Naive thymus-derived CD4-positive, alpha-beta T cell (primary cell): ENCODE data around the gene ATP2A1. TPM values are rescaled to one million over a fixed set of nuclear protein-coding genes. Genes with fewer than 3 reads are reported as not detected.
"Not testable (repeated sequence)": the region's sequence is repeated elsewhere in the genome, so short reads cannot be mapped to it uniquely, and the experiment has no call there.

ENCODE experiments used
- ATAC-seq: fragments of 150-1000 bp; cut with Tn5 transposase; 2 replicates; pipeline ENCODE4 v1.10.0; 2021; ENCODE audit warnings: mild to moderate bottlenecking, moderate library complexity
- CTCF ChIA-PET: fragments of 350-600 bp; sonication (Branson Sonifier 250); formaldehyde crosslinking; loops from one replicate; lab custom pipeline; 2021; ENCODE audit warnings: antibody characterized with exemption; lab: Charles Lee
- POLR2A ChIA-PET: fragments of 350-600 bp; sonication (Branson Sonifier 250); formaldehyde crosslinking; loops from one replicate; lab custom pipeline; 2021; ENCODE audit warnings: antibody characterized with exemption, inconsistent platforms; lab: Charles Lee
- DNase-seq, 9 donors: peaks; one replicate each; pipeline versions ENCODE4 v3.0.0 to v3.0.0-alpha.2; 2020 to 2022; ENCODE audit warnings: mixed read lengths in 1 of 9
- H3K27ac ChIP-seq: one replicate; pipeline ENCODE4 v1.7.0; 2013; ENCODE audit warnings: mild to moderate bottlenecking, low read depth, low read length, moderate library complexity
- H3K27me3 ChIP-seq, 2 donors: one replicate each; pipeline ENCODE4 v1.7.0; 2013; ENCODE audit warnings: low read length in 2 of 2, mild to moderate bottlenecking in 2 of 2, moderate library complexity in 2 of 2; ENCODE audit not compliant: control insufficient read depth in 2 of 2, insufficient read depth in 2 of 2
- H3K36me3 ChIP-seq, 3 experiments: 1 replicate in 2 of 3; 2 replicates in 1 of 3; pipeline ENCODE4 v1.7.0; 2013; ENCODE audit warnings: low read length in 3 of 3, mild to moderate bottlenecking in 3 of 3, moderate library complexity in 1 of 3; ENCODE audit not compliant: insufficient read depth in 3 of 3, control insufficient read depth in 2 of 3
- H3K4me1 ChIP-seq, 2 donors: one replicate each; pipeline ENCODE4 v1.7.0; 2013; ENCODE audit warnings: low read length in 2 of 2, mild to moderate bottlenecking in 2 of 2, moderate library complexity in 1 of 2; ENCODE audit not compliant: control insufficient read depth in 2 of 2, insufficient read depth in 2 of 2
- H3K4me3 ChIP-seq: 2 replicates; pipeline ENCODE4 v1.7.0; 2013; ENCODE audit warnings: mild to moderate bottlenecking, low read length
- H3K9me3 ChIP-seq, 3 experiments: 1 replicate in 2 of 3; 2 replicates in 1 of 3; pipeline ENCODE4 v1.7.0; 2013; ENCODE audit warnings: low read length in 3 of 3; ENCODE audit not compliant: control insufficient read depth in 2 of 3
- H3K27ac Mint-ChIP-seq, 9 donors: one replicate each; pipeline ENCODE4 v1.8.0; 2020 to 2022; ENCODE audit warnings: mixed read lengths in 9 of 9, mild to moderate bottlenecking in 8 of 9, moderate library complexity in 5 of 9, inconsistent platforms in 2 of 9
- H3K27me3 Mint-ChIP-seq, 5 donors: one replicate each; pipeline ENCODE4 v1.8.0; 2021 to 2022; ENCODE audit warnings: mixed read lengths in 5 of 5, mild to moderate bottlenecking in 1 of 5
- H3K36me3 Mint-ChIP-seq, 5 donors: one replicate each; pipeline ENCODE4 v1.8.0; 2020 to 2022; ENCODE audit warnings: mixed read lengths in 5 of 5, mild to moderate bottlenecking in 3 of 5, inconsistent platforms in 1 of 5
- H3K4me1 Mint-ChIP-seq, 7 donors: one replicate each; pipeline ENCODE4 v1.8.0; 2020 to 2022; ENCODE audit warnings: mixed read lengths in 7 of 7, mild to moderate bottlenecking in 3 of 7, inconsistent platforms in 1 of 7
- H3K4me3 Mint-ChIP-seq, 10 donors: one replicate each; pipeline ENCODE4 v1.8.0; 2020 to 2022; ENCODE audit warnings: mild to moderate bottlenecking in 10 of 10, mixed read lengths in 10 of 10, moderate library complexity in 6 of 10, inconsistent platforms in 2 of 10
- H3K9me3 Mint-ChIP-seq, 11 donors: one replicate each; pipeline ENCODE4 v1.8.0; 2020 to 2022; ENCODE audit warnings: mixed read lengths in 11 of 11, mild to moderate bottlenecking in 4 of 11, inconsistent platforms in 1 of 11, moderate library complexity in 1 of 11
- intact Hi-C, 2 donors: fragments of 100-400 bp; cut with micrococcal nuclease; formaldehyde crosslinking; loops; one replicate each; pipeline ENCODE4 v1.15.1; 2023
- polyA plus RNA-seq, 2 donors: library from polyadenylated mRNA; unstranded; fragments of 300-500 nt; fragmentation: Illumina TruSeq; gene quantifications; one replicate each; pipeline ENCODE4 v1.2.3, GENCODE V29; 2021
- total RNA-seq, 6 experiments: library from RNA in 5 of 6; stranded (reverse) in 5 of 6; gene quantifications; 1 replicate in 5 of 6; 2 replicates in 1 of 6; pipeline ENCODE4 v1.2.3 and lab custom pipeline; 2021 to 2026

The ATP2A1 gene
- total and polyA plus RNA-seq, 7 experiments from 2014 or later, result 0.32 to 1.6 (median 0.89) TPM; not detected in 2

- H3K36me3 Mint-ChIP-seq, H3K36me3 ChIP-seq, H3K27ac Mint-ChIP-seq, H3K9me3 Mint-ChIP-seq, H3K27ac ChIP-seq, H3K27me3 Mint-ChIP-seq, POLR2A ChIA-PET, intact Hi-C loops, H3K4me3 Mint-ChIP-seq, ATAC-seq, H3K4me1 ChIP-seq, H3K4me3 ChIP-seq, H3K4me1 Mint-ChIP-seq, H3K9me3 ChIP-seq, DNase-seq, H3K27me3 ChIP-seq: not testable (repeated sequence)
- CTCF ChIA-PET, result interaction anchor here (1.8 kb wide), 1 partner anchor 55 kb away, joined by 4 read pairs; no protein-coding TSS in a partner anchor
Observed at GRCh38 chr16:28890355-28890754, 12.1 kb downstream of the ATP2A1 start.

DNA sequence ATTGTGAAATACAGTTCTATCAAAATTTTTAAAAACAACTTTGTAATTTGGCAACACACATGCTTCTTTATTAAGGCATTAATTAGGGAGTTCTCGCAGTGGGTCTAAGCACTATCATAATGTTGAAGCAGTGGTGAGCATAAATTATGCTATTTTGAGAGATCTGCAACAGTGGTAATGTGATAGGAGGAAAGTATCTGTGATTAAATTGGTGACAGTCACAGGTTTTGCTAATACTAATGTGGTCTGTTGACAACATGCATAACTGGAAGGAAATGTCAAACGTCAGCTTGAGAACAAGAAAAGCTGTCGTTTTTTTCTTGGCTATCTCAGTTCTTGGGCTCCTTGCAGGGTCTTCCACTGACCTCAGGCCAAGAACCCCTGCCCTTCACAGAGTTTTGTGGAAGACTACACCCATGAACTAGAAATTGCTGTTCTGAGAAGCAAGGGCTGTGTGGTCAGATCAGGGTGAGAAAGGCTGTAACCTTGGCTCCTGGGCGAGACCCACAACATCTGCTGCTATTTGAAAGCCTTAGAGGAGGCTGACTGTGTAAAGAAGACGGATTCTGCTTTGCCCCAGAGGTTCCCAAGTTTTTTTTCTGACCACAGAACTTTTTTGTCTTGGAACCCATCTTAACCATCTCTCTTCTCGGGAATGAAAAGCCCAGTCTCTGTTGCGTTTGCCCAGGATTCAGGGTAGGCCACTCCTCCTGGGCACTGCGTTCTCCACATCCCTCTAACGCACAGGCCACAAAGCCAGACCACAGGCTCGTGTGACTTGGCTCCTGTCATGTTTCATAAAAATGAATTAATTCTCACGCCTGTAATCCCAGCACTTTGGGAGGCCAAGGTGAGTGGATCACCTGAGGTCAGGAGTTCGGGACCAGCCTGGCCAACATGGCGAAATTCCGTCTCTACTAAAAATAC is 13.9 kb downstream of the ATP2A1 start:
- peaks cover 0 to 3% (median 0%) of the 10 kb centered on the region in 7 donors for H3K4me1 Mint-ChIP-seq
- Histone ChIP-seq H3K27me3 (no peaks in the 10 kb centered on the region), H3K9me3 (no peaks in the 10 kb centered on the region), H3K4me3 (no peak overlapping the region), H3K36me3 (no peaks in the 10 kb centered on the region), H3K27ac (no peak overlapping the region), H3K4me1 (no peaks in the 10 kb centered on the region)
- no peaks in the 10 kb centered on the region for H3K27me3 Mint-ChIP-seq
- CTCF ChIA-PET, result no interaction called here
- H3K36me3 Mint-ChIP-seq, result no peaks in the 10 kb centered on the region
- peak overlapping the region in 1 of 9 donors; percentile 17 for H3K27ac Mint-ChIP-seq
- H3K9me3 Mint-ChIP-seq, result no peaks in the 10 kb centered on the region
- H3K4me3 Mint-ChIP-seq, result peak overlapping the region in 1 of 10 donors; percentile 29
- POLR2A ChIA-PET, result no interaction called here
- no peak for DNase-seq
- no peak for ATAC-seq
- intact Hi-C loops, result no loop called here

DNA sequence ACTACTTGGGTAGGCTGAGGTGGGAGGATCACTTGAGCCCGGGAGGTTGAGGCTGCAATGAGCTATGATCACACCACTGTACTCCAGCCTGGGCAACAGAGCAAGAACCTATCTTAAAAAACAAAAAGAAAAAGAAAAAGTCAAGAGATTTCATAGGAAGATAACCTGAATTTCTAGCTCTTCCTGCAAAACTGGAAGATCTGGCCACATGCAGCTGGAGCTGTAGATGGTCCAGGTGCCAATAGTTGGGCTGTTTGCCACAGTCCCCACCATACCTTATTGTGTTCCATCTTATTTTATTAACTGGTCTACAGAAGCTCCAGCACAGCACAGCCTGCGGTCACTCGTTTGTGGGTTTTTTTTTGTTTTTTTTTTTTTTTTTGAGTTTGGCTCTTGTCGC is 15.0 kb downstream of the ATP2A1 start:
- H3K27ac ChIP-seq, result no peak overlapping the region
- peaks cover 0 to 5% (median 0%) of the 10 kb centered on the region in 5 donors for H3K36me3 Mint-ChIP-seq

DNA sequence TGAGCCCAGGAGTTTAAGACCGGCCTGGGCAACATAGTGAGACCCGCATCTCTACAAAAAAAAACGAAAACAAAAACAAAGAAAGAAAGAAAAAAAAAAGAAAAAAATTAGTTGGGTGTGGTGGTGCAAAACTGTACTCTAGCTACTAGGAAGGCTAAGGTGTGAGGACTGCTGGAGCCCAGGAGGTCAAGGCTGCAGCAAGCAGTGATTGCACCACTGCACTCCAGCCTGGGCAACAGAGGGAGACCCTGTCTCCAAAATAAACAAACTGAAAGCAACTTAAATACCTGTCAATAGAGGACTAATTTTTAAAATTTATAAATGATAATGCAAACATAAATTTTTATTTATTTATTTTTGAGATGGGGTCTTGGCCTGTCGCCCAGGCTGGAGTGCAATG is 17.3 kb downstream of the ATP2A1 start:
- intact Hi-C loops, result no loop called here
- no peak overlapping the region for H3K27ac Mint-ChIP-seq
- H3K4me1 Mint-ChIP-seq, result peaks cover 0 to 5% (median 0%) of the 10 kb centered on the region in 7 donors
- Histone ChIP-seq H3K27me3 (no peaks in the 10 kb centered on the region), H3K36me3 (no peaks in the 10 kb centered on the region), H3K27ac (no peak overlapping the region), H3K4me1 (no peaks in the 10 kb centered on the region), H3K4me3 (no peak overlapping the region), H3K9me3 (no peaks in the 10 kb centered on the region)
- ChIA-PET POLR2A (interaction anchor here (0.6 kb wide), 1 partner anchor 58 kb away, joined by 3 read pairs; no protein-coding TSS in a partner anchor), CTCF (no interaction called here)
- no peaks in the 10 kb centered on the region for H3K9me3 Mint-ChIP-seq
- DNase-seq (no peak), ATAC-seq (no peak)
- no peak overlapping the region for H3K4me3 Mint-ChIP-seq
- H3K36me3 Mint-ChIP-seq, result peaks cover 0 to 5% (median 0%) of the 10 kb centered on the region in 5 donors
- no peaks in the 10 kb centered on the region for H3K27me3 Mint-ChIP-seq

More for the DNA sequence above, 15.0 kb downstream of the ATP2A1 start:
- Histone ChIP-seq H3K4me3 (no peak overlapping the region), H3K4me1 (no peaks in the 10 kb centered on the region), H3K27me3 (no peaks in the 10 kb centered on the region), H3K9me3 (no peaks in the 10 kb centered on the region), H3K36me3 (no peaks in the 10 kb centered on the region)
- no peaks in the 10 kb centered on the region for H3K9me3 Mint-ChIP-seq
- POLR2A ChIA-PET, result interaction anchor here (0.7 kb wide), 1 partner anchor 31 kb away, joined by 3 read pairs; no protein-coding TSS in a partner anchor
- no peak overlapping the region for H3K27ac Mint-ChIP-seq
- DNase-seq, result no peak
- no peak for ATAC-seq
- no peak overlapping the region for H3K4me3 Mint-ChIP-seq
- CTCF ChIA-PET, result no interaction called here
- intact Hi-C loops, result no loop called here
- peaks cover 0 to 3% (median 0%) of the 10 kb centered on the region in 7 donors for H3K4me1 Mint-ChIP-seq
- H3K27me3 Mint-ChIP-seq, result no peaks in the 10 kb centered on the region

GRCh38 chr16:28897826-28898225 is 19.5 kb downstream of the ATP2A1 start:
- no peaks in the 10 kb centered on the region for H3K9me3 ChIP-seq
- H3K9me3 Mint-ChIP-seq, result no peaks in the 10 kb centered on the region
- POLR2A ChIA-PET, result no interaction called here
- intact Hi-C loops, result no loop called here
- H3K27me3 ChIP-seq, result no peaks in the 10 kb centered on the region
- peaks cover 0 to 5% (median 0%) of the 10 kb centered on the region in 5 donors for H3K36me3 Mint-ChIP-seq
- H3K27ac Mint-ChIP-seq, result no peak overlapping the region
- H3K4me1 ChIP-seq, result no peaks in the 10 kb centered on the region
- no peak for DNase-seq
- peaks cover 0 to 2% (median 0%) of the 10 kb centered on the region in 7 donors for H3K4me1 Mint-ChIP-seq
- no peak overlapping the region for H3K4me3 Mint-ChIP-seq
- no peak for ATAC-seq
- H3K27me3 Mint-ChIP-seq, result no peaks in the 10 kb centered on the region
- no peak overlapping the region for H3K27ac ChIP-seq
- no peaks in the 10 kb centered on the region for H3K36me3 ChIP-seq
- H3K4me3 ChIP-seq, result no peak overlapping the region
- CTCF ChIA-PET, result no interaction called here

- ChIA-PET CTCF (no interaction called here), POLR2A (interaction anchor here (0.6 kb wide), 1 partner anchor 17 kb away, joined by 3 read pairs; no protein-coding TSS in a partner anchor)
- H3K36me3 Mint-ChIP-seq, result peaks cover 0 to 5% (median 0%) of the 10 kb centered on the region in 5 donors
- no peaks in the 10 kb centered on the region for H3K27me3 ChIP-seq
- no peaks in the 10 kb centered on the region for H3K36me3 ChIP-seq
- H3K4me1 Mint-ChIP-seq, result peaks cover 0 to 3% (median 0%) of the 10 kb centered on the region in 7 donors
- H3K4me3 ChIP-seq, result no peak overlapping the region
- H3K27ac Mint-ChIP-seq, result no peak overlapping the region
- no peaks in the 10 kb centered on the region for H3K9me3 Mint-ChIP-seq
- ATAC-seq, result no peak
- no peak overlapping the region for H3K27ac ChIP-seq
- intact Hi-C loops, result no loop called here
- H3K9me3 ChIP-seq, result no peaks in the 10 kb centered on the region
- no peaks in the 10 kb centered on the region for H3K27me3 Mint-ChIP-seq
- no peaks in the 10 kb centered on the region for H3K4me1 ChIP-seq
- no peak overlapping the region for H3K4me3 Mint-ChIP-seq
- DNase-seq, result no peak
Observed at GRCh38 chr16:28898266-28898665, 20.0 kb downstream of the ATP2A1 start.
